Memory B cell (primary cell): ENCODE data around the gene CAP1.
A peak's percentile ranks its signal among the peaks of the same experiment; 100 is the strongest.

Experiments
- ATAC-seq: fragments of 150-1000 bp; cut with Tn5 transposase; 2 replicates; pipeline ENCODE4 v1.10.0; 2021; ENCODE audit warnings: low read depth, mild to moderate bottlenecking, moderate library complexity
- DNase-seq, 2 donors: peaks; one replicate each; pipeline ENCODE4 v3.0.0; 2022; ENCODE audit warnings: low spot score in 2 of 2
- H3K27ac Mint-ChIP-seq: one replicate; pipeline ENCODE4 v1.8.0; 2022; ENCODE audit warnings: mild to moderate bottlenecking, moderate library complexity, mixed read lengths
- H3K27me3 Mint-ChIP-seq: one replicate; pipeline ENCODE4 v1.8.0; 2022; ENCODE audit warnings: mixed read lengths
- H3K36me3 Mint-ChIP-seq: one replicate; pipeline ENCODE4 v1.8.0; 2022; ENCODE audit warnings: mild to moderate bottlenecking, mixed read lengths
- H3K4me1 Mint-ChIP-seq: one replicate; pipeline ENCODE4 v1.8.0; 2022; ENCODE audit warnings: mixed read lengths
- H3K4me3 Mint-ChIP-seq: one replicate; pipeline ENCODE4 v1.8.0; 2022; ENCODE audit warnings: mild to moderate bottlenecking, moderate library complexity, mixed read lengths
- H3K9me3 Mint-ChIP-seq: one replicate; pipeline ENCODE4 v1.8.0; 2022; ENCODE audit warnings: mixed read lengths

CAP1 gene

GRCh38 chr1:40058097-40058452 lies 17.5 kb downstream of the CAP1 start:
- ATAC-seq (no peak), DNase-seq (no peak)
- Mint-ChIP-seq H3K4me1 (peaks cover 70% of the 10 kb centered on the region), H3K36me3 (peaks cover 23% of the 10 kb centered on the region), H3K27me3 (no peaks in the 10 kb centered on the region), H3K27ac (peak overlapping the region; percentile 72), H3K4me3 (peak overlapping the region; percentile 49), H3K9me3 (no peaks in the 10 kb centered on the region)

GRCh38 chr1:40058453-40059337 lies 18.2 kb downstream of the CAP1 start:
- peaks cover 27% of the 10 kb centered on the region for H3K36me3 Mint-ChIP-seq
- no peaks in the 10 kb centered on the region for H3K9me3 Mint-ChIP-seq
- peak overlapping the region; percentile 72 for H3K27ac Mint-ChIP-seq
- peaks cover 71% of the 10 kb centered on the region for H3K4me1 Mint-ChIP-seq
- H3K27me3 Mint-ChIP-seq: no peaks in the 10 kb centered on the region
- H3K4me3 Mint-ChIP-seq: peak overlapping the region; percentile 60
- ATAC-seq (no peak), DNase-seq (no peak)

- H3K4me1 Mint-ChIP-seq: peaks cover 74% of the 10 kb centered on the region
- H3K27me3 Mint-ChIP-seq: no peaks in the 10 kb centered on the region
- DNase-seq (no peak), ATAC-seq (peak; percentile 85)
- peaks cover 31% of the 10 kb centered on the region for H3K36me3 Mint-ChIP-seq
- H3K4me3 Mint-ChIP-seq: peak overlapping the region; percentile 60
- peak overlapping the region; percentile 72 for H3K27ac Mint-ChIP-seq
- H3K9me3 Mint-ChIP-seq: no peaks in the 10 kb centered on the region
Observed at GRCh38 chr1:40059338-40059959, 18.9 kb downstream of the CAP1 start.

GRCh38 chr1:40059960-40060750 lies 19.6 kb downstream of the CAP1 start:
- peak overlapping the region; percentile 43 for H3K4me3 Mint-ChIP-seq
- peaks cover 73% of the 10 kb centered on the region for H3K4me1 Mint-ChIP-seq
- no peaks in the 10 kb centered on the region for H3K27me3 Mint-ChIP-seq
- H3K36me3 Mint-ChIP-seq: peaks cover 29% of the 10 kb centered on the region
- ATAC-seq (no peak), DNase-seq (no peak)
- no peaks in the 10 kb centered on the region for H3K9me3 Mint-ChIP-seq
- peak overlapping the region; percentile 72 for H3K27ac Mint-ChIP-seq

GRCh38 chr1:40064797-40065499 lies 24.4 kb downstream of the CAP1 start:
- H3K4me1 Mint-ChIP-seq: peaks cover 53% of the 10 kb centered on the region
- H3K27ac Mint-ChIP-seq: peak overlapping the region; percentile 88
- peak overlapping the region; percentile 46 for H3K4me3 Mint-ChIP-seq
- H3K36me3 Mint-ChIP-seq: peaks cover 52% of the 10 kb centered on the region
- no peaks in the 10 kb centered on the region for H3K27me3 Mint-ChIP-seq
- ATAC-seq (peak; percentile 97), DNase-seq (peak; percentile 37 to 53)
- H3K9me3 Mint-ChIP-seq: no peaks in the 10 kb centered on the region

GRCh38 chr1:40067023-40067422 lies 26.5 kb downstream of the CAP1 start:
- Mint-ChIP-seq H3K36me3 (peaks cover 56% of the 10 kb centered on the region), H3K27ac (peak overlapping the region; percentile 81), H3K9me3 (no peaks in the 10 kb centered on the region), H3K27me3 (no peaks in the 10 kb centered on the region), H3K4me1 (peaks cover 38% of the 10 kb centered on the region), H3K4me3 (no peak overlapping the region)
- no peak for ATAC-seq
- no peak for DNase-seq

GRCh38 chr1:40067851-40068250 lies 27.3 kb downstream of the CAP1 start:
- H3K9me3 Mint-ChIP-seq: no peaks in the 10 kb centered on the region
- ATAC-seq: no peak

GRCh38 chr1:40072142-40072541 lies 31.6 kb downstream of the CAP1 start:
- ATAC-seq (no peak), DNase-seq (no peak)
- H3K4me1 Mint-ChIP-seq: peaks cover 13% of the 10 kb centered on the region
- H3K27me3 Mint-ChIP-seq: no peaks in the 10 kb centered on the region
- H3K4me3 Mint-ChIP-seq: no peak overlapping the region
- H3K27ac Mint-ChIP-seq: no peak overlapping the region
- peaks cover 29% of the 10 kb centered on the region for H3K36me3 Mint-ChIP-seq
- no peaks in the 10 kb centered on the region for H3K9me3 Mint-ChIP-seq

More at GRCh38 chr1:40067851-40068250, 27.3 kb downstream of the CAP1 start:
- H3K36me3 Mint-ChIP-seq: peaks cover 57% of the 10 kb centered on the region
- no peaks in the 10 kb centered on the region for H3K27me3 Mint-ChIP-seq
- DNase-seq: no peak
- peaks cover 35% of the 10 kb centered on the region for H3K4me1 Mint-ChIP-seq
- H3K4me3 Mint-ChIP-seq: no peak overlapping the region
- H3K27ac Mint-ChIP-seq: peak overlapping the region; percentile 81

GRCh38 chr1:40073062-40073461 lies 32.5 kb downstream of the CAP1 start:
- ATAC-seq: no peak
- peaks cover 8% of the 10 kb centered on the region for H3K4me1 Mint-ChIP-seq
- no peaks in the 10 kb centered on the region for H3K27me3 Mint-ChIP-seq
- H3K36me3 Mint-ChIP-seq: peaks cover 27% of the 10 kb centered on the region
- H3K27ac Mint-ChIP-seq: peak overlapping the region; percentile 50
- no peak for DNase-seq
- no peak overlapping the region for H3K4me3 Mint-ChIP-seq
- no peaks in the 10 kb centered on the region for H3K9me3 Mint-ChIP-seq

- H3K9me3 Mint-ChIP-seq: no peaks in the 10 kb centered on the region
- H3K4me3 Mint-ChIP-seq: no peak overlapping the region
- H3K36me3 Mint-ChIP-seq: peaks cover 29% of the 10 kb centered on the region
- no peaks in the 10 kb centered on the region for H3K27me3 Mint-ChIP-seq
- H3K27ac Mint-ChIP-seq: peak overlapping the region; percentile 78
- DNase-seq: no peak
- ATAC-seq: peak; percentile 31
- peaks cover 15% of the 10 kb centered on the region for H3K4me1 Mint-ChIP-seq
Observed at GRCh38 chr1:40075266-40075665, 34.7 kb downstream of the CAP1 start.

GRCh38 chr1:40076895-40077312 lies 36.4 kb downstream of the CAP1 start:
- H3K36me3 Mint-ChIP-seq: peaks cover 24% of the 10 kb centered on the region
- H3K27me3 Mint-ChIP-seq: no peaks in the 10 kb centered on the region
- no peak overlapping the region for H3K4me3 Mint-ChIP-seq
- H3K4me1 Mint-ChIP-seq: peaks cover 16% of the 10 kb centered on the region
- no peaks in the 10 kb centered on the region for H3K9me3 Mint-ChIP-seq
- ATAC-seq: no peak
- DNase-seq: no peak
- no peak overlapping the region for H3K27ac Mint-ChIP-seq

- H3K9me3 Mint-ChIP-seq: no peaks in the 10 kb centered on the region
- no peaks in the 10 kb centered on the region for H3K27me3 Mint-ChIP-seq
- peaks cover 20% of the 10 kb centered on the region for H3K36me3 Mint-ChIP-seq
- H3K4me1 Mint-ChIP-seq: peaks cover 13% of the 10 kb centered on the region
- ATAC-seq: peak; percentile 83
- peak; percentile 58 to 67 for DNase-seq
- no peak overlapping the region for H3K4me3 Mint-ChIP-seq
- H3K27ac Mint-ChIP-seq: no peak overlapping the region
Observed at GRCh38 chr1:40078512-40079333, 38.2 kb downstream of the CAP1 start.
